Fibroblast of skin of right quadriceps (primary cell): ENCODE results near the gene NECAB3.

Experiments used
- DNase-seq: peaks from one replicate; pipeline ENCODE4 v3.0.0-alpha.2; 2013

Gene NECAB3

DNA sequence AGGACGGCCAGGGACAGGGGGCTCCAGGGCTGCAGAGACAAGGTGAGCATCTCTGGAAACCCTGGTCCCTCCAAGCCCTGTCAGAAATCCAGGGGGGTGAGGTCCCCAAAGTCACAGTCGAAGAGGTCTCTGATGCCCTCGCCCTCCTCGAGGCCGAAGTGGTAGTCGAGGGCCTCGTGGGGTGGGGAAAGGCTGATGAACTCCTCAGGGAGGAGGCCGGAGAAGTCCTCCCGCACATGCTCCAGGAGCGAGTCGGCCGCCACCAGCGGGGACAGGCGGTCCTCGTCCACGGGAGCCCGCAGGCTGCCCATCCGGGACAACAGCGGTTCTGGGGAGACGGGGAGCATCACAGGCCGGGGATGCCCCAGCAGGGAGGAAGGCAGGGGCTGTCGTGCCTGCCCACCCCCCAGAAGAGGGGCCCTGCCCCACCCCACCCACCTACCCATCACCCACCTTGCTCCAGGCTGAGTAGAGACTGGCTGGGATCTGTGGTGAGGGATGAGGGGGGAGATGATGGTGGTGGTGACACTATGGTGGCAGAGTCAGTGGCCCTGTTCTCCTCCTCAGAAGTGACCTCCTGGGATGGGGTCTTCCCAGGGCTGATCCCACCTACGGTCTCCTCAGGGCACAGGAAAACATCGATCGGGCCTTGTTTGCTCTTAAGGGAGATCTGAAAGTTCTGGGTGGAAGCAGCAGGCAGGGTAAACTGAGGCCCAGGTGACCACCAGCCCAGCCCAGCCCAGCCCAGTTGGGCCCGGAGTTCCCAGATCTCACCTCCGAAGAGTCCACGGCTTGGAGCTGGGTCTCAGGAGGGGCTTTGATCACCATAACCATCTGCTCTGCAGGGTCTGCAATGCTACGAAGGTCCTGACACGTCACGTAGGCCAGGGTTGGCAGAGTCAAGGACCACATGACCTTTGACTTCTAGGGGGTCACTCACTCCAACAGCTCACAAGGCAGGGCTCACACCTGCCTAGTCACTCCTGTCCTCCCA, 2.7 kb upstream of the NECAB3 start:
- no peak for DNase-seq

DNA sequence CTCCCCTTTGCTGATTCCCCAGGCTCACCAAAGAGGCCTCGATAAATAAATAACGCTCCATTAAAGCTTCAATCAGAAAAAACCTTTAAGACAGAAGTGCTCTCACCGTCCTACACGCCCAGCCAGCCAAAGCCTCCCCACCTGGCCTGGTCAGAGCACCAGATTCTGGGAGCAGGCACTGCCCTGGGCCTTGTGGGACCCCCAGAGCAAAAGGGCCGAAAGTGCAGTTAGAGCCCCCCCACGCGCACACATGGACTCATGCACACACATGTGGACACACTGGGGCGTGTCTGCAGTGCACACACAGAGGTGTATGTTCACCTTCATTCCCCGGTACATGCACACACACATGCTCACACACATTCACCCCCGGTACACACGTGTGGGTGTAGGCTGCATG, 1.9 kb upstream of the NECAB3 start:
- DNase-seq = no peak

DNA sequence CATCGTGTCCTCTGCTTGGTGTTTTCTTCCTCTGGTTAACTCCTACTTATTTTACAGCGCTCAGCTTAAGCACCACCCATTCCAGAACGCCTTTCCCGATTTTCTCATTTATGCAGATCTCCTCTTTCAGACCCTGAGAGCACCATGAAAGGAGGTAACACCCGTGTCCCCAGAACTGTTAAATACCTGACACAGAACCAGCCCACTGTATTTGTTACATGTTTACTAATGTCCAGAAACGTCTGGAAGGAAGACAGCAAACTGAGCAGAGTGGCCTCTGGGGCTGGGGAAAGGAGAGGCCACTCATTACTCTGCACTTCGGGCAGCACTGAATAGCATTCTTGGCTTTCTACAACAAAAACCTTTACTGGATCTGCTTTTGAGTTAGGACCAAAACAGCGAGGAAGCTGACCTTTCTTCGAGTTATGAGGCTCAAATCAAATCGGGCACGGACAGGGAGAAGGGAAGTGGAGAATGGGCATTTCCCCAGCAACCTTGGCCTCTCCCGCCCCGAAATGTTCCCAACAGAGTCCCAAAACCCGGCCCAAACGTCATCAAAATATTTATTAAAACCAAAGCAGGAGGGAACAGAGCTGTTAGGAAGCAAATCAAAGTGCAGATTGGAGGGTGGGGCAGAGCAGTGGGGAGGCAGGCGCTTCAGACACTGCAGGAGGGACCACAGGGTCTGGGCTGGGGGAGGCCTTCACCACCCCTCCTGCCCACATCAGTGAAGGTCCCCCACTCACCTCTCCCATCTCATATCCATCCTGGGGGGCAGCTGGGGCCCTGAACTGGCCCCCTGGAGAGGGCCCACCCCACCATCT, 1.1 kb upstream of the NECAB3 start:
- DNase-seq = no peak

DNA sequence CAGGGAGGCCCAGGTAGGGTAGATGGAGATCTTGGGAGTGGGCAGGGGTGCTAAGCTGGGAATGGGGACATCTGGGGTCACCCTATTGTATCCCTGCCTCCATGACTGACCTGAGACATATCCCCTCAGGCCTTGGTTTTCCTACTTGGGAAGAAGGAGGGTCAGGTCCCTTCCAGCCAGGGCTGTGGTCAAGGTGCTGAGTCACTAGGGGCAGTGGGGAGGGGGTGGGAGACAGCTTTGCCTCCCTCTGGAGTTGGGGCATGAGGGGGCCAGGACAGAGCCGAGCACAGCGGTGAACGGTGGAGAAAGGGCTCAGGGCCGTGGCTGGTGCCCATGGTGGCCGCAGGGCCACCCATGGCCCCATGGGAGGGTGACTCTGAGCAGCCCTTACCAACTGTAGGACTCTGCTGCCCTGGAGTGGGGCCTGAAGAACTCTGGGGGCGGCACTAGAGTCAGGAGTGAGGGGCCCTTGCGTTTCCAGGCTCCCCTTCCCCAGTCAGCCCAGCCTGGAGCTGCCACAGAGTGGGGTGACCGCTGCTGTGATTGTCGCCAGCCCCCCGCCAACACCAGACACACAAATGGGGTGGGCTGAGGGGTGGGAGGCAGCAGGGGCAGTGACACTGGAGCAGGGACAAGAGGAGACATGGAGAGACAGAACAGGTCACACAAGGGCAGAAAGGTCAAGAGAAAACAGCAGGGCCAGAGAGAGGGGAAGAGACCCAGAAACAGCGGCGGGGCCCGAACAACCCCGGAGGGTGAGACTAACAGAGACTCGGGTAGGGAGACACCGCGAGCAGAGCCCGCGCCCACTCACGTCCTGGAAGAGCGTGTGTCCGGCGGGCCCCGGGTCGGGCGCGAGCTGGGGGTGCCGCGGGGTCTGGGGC, 576 bp downstream of the NECAB3 start:
- DNase-seq = no peak

DNA sequence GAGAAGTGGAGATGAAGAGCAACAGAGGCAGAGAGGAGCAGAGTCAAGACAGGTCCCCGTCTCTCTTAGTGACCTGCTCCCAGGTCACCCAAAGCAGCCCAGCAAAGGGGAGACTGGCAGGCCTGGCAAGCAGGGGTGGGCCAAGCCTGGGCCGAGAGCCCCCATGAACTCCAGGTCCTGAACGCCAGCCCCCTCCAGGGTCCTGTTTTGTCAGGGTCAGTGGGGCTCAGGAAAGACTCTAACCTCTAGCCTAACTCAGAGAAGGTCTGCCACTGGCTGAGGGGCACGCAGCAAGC, 1.2 kb downstream of the NECAB3 start:
- no peak for DNase-seq

DNA sequence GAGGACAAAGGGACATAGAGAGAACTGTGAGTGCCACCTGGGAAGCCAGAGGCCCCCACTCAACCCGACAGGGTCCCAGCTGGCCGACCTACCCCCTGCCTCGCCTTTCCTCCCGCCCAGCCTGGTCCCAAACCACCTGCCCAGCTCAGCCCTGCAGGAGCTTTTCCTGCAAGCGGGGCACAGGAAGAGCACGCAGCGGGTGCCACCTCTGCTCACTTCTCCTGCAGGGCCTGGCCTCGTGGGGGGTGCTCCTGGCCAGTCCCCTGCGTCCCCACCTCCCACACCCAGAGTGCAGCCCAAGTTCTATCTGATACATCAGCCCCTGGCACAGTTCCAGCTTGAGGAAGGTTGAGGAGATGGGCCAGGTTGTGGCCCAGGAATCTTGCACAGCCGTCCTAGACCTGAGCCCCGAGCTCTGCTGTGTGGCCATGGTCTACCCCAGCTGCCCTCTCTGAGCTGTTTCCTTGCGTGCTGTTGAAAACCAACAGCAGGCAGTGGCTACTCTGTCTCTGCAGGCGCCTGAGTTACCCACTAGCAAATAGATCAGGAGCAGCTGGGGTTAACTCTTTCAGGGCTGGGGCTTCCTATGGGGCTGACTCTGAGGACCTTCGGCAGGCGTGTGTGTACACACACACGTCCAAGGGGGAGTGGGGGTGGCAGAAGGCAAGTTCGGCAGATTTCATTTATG, 1.7 kb downstream of the NECAB3 start:
- DNase-seq = no peak

DNA sequence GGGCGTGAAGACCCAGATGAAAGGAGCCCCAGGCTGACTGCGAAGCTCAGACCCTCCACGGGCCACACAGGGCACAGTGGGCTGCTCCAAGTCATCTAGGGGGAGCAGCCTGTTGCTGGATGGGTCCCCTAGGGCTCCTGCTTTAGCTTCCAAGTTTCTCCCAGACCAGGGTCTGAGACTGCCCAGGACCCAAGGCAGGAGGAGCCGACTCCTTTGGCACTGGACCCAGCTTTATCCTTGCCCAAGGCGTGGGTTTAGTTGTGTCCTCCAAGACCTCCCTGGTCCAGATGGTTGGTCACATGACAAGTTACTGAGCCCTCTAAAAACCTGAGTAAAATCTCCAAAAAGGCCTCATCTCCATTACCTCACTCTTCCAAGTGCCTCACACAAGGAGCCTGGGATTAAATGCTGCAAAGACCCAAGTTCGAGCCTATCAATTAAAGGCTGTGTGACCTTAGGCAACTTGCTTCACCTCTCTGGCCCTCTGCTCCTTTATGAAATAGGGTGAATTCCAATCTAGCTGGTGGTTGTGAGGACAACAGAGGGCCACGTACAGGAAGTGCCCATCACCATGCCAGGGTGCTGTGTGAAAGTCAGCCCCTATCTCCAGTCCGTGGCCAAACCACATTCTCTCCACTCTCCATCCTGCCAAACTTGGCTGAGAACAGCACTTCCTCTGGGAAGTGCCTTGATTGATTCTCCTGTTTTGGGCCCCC, 2.5 kb downstream of the NECAB3 start:
- no peak for DNase-seq

DNA sequence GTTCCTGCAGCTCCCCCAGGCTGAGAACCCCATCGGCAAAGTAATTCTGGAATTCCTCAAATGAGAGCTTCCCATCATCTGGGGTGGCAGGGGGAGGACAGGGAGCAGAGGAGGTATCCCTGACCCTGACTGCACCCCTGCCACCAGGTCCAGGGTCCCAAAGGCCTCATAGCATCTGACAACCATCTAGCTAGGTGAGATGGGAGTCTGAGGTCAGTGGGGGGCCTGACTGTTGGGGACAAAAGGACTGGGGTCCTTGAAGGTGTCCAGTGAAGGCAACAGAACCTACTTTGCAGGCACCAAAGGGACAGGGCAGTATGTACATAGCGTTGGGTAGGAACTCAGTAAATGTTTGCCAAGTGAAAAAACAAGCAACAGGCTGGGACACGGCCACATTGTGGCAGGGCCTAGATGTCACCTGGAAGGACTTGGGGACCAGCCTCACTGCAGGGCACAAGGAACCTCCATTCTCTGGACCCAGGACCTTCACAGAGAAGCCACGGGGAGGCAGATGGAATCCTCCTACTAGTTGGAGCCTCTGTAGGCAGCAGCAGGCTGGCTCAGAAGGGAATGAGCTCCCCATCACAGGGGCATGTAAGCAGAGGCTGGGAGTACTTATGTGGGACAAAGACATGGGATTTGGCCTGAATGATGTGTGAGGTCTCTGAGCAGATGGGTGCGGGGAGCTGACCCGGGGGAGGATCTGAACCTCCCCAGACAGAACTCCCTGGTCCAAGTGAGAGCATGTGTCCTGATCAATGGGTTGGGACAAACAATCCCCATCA, 3.3 kb downstream of the NECAB3 start:
- DNase-seq = no peak

DNA sequence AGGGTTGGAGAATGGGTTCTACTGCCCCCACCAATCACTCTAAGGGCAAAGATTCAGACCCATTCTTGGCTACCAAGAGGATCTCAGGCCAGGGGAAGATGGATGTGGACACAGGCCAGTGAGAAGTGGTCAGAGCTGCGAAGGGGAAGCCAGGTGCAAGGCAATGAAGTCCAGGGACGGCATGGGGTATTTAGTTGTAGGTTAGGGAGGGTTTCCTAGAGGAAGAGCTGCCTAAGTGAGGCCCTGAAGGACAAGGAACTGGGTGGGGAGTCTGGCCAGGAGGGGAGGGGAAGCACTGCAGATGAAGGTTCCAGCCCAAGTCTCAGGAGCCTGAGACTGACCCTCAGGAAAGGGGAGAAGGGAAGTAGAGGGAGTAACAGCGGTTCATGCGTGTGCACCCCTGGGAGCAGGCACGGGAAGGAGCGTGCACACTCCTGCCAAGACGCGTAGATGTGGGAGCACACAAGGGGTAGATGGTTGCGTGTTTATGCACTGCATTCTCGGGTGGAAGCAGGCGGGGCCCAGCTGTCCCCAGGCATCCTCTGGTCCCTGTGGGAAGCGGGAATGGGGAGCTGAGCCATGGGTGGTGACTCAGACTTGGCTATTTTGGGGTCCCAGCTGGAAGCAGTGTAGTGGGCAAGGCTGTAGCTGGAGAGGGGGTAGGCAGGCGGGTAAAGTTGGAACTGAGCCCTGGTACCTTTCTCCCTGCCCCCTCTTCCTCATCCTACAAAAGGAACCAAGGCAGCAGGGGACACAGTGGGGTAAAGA, 4.2 kb downstream of the NECAB3 start:
- DNase-seq = no peak

DNA sequence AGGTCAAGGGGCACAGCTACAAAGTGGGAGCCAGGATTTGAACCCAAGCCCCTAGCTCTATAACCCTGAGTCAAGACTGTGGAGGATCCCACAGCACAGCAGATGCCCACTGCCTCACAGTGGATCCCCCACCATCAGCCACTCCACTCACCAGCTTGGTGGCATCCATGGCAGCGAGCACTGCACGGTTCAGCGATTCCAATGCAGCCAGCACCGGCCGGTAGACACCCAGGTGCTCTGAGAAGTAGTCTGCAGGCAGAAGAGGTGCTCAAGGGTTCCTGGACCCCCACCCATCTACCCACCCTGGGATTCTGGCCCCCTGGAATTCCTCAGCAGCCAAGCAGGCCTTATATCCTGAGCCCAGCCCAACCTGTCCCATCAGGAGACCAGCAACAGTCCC, 5.0 kb downstream of the NECAB3 start:
- DNase-seq = no peak

DNA sequence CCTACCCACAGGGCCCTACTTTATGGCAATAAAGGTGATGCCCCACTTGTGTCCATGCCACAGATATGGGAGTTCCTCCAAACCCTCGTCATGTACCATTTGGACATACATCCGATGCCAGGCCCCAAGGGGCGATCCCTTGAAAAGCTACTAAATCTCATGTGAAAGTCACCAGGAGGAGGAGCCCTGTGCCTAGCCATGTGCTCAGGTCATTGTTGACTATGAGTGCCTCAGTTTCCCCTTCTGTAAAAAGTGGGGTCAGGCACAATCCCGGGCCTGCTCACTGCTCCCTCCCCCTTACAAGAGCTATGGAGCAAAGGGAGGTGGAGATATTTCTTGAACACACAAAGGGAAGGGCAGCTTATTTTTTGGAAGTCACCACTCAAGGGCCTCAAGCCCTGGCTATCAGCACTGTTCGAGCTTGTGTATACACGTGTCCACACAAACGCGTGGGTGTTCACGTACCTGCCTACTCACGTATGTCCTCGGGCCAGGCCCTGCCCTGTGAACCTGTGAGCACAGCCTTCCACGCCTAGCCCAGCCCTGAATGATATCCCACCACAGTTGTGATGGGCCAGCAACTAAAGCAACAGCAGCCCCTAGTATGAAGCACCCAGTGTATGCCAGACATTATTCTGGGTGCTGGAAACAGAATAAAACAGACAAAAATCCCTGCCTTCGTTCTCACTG, 5.6 kb downstream of the NECAB3 start:
- no peak for DNase-seq

DNA sequence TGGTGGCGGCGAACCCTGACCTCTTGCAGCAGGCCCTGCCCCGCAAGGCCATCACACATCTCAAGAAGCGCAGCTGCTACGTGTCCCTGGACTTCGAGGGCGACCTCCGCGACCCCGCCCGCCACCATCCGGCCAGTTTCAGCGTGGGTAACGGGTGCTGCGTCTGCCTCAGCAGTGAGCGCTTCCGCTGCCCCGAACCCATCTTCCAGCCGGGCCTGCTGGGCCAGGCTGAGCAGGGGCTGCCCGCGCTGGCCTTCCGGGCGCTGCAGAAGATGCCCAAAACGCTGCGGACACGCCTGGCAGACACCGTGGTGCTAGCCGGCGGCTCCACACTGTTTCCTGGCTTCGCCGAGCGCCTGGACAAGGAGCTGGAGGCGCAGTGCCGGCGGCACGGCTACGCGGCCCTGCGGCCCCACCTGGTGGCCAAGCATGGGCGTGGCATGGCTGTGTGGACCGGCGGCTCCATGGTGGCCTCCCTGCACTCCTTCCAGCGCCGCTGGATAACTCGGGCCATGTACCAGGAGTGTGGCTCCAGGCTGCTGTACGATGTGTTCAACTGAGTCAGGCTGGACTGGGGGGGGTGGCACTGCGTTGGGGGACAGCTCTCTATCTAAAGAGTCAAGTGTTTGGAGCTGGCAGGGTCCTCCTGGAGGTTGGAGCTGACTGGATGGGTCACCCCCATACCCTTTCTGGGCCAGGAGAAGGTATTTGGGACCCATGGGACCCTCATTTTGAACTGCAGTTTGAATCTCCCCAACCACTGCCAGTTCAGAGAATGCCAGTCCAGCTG, 6.4 kb downstream of the NECAB3 start:
- peak; percentile 68 for DNase-seq

DNA sequence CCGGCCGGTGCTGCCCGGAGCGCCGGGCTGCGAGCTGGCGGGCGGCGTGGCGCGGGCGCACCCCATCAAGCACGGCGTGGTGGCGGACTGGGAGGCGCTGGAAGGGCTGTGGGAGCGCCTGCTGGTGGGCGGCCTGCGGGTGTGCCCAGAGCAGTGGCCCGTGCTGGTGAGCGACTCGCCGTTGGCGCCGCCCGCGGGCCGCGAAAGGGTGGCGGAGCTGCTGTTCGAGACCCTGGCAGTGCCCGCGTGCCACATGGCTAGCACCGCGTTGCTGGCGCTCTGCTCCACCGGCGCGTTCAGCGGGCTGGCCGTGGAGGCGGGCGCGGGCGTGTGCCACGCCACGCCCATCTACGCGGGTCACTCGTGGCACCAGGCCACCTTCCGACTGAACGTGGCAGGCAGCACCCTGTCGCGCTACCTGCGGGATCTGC, 7.0 kb downstream of the NECAB3 start:
- no peak for DNase-seq

DNA sequence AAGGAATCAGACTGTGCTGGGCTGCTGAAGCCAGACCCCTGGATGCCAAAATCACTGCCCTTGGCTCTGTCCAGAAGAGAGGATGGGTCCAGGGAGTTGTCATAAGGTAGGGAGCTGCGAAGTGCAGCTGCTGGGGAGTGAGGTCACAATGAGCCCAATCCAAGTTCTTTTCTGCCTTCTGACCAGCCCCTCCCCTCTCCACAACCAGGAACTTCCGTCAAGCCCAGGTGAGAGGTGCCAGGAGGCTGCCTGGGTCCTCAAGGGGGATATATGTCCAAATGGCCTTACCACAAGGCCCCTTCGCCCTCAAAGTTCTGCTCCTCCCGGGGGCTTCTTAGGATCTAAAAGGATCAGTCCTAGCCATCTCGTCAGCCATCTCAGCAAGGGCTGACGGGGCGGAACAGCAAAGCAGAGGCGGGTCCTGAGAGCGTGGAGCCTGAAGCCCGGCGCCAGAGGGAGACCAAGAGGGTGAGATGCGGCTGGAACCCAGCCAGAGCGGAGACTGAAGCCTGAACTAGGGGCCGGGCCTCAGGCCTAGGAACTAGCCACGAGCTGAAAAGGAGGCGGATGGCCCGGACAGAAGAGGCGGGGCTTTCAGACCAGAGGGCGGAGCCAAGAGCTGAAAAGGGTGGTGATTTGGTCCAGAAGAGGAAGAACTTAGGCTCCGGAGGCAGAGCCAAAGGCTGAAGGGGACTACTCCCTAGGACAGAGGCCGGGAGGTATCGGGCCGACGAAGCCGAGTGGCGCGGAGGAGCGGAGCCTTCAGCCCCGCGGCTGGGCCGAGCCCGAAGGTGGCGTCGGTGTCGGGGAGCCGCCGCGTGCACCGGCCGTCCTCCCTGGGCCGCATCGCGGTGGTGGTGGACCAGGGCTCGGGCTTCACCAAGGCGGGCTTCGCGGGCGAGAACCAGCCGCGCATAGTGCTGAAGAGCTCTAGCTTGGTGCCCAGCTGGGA, 7.7 kb downstream of the NECAB3 start, which contains the start of gene ACTL10:
Gene ACTL10, plus strand, starts transcription at position 651 of the 952 bp plus-strand sequence. CDS start 555 bp downstream, outside the sequence.
- DNase-seq = peak; percentile 95

DNA sequence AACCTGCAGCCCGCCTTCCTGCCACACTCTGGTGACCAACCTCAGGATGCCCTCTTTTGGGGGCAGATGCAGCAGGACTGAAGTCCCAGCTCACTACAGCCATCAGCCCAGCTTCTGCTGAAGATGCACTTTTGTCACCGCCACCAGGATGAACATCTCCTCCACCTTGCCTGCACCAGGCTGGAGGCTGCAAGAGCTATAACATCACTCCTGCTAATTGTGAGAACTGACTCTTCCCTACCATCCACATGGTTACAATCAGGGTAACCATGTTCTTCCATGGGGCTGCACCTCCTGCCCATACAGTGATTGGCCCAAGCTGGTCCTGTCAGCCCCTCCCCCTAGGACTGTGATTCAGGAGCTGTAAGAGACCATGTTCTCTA, 9.5 kb downstream of the NECAB3 start:
- DNase-seq = no peak

DNA sequence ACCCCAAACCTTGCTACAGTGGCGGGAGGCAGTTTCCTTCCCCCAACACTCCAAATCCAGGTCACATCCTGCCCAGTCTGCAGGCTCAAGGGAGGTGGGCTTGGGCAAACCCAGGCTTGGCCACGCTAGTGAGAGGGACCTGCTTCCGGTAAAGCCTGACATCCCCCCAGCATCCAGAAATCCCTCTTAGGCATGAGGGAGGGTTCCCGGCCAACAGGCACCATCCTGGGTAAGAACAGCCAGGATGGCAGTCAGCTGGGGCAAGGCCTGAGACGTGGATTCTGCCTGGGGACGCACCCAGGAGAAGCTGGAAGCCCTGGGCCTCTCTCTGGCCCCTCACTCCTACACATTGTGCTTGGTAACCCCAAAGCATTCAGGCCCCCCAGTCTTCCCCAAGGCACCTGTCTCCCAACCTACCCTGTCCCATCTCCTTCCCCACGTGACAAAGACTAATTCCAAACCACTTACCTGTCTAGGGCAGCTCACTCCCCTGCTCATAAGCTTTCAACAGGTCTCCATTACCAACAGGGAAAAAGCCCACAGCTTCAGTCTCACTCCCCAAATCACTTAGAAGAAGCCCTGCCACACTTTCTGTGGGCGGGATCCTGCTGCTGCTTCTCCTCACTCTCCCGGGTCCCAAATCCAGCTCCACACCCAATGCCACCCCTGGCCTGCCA, 10.0 kb downstream of the NECAB3 start:
- DNase-seq = no peak
